Endothelial cell of umbilical vein (primary cell): ENCODE measurements around the gene TRANK1.

Source experiments
- POLR2A ChIP-seq: IDR thresholded peaks from 2 replicates; pipeline ENCODE4 v1.6.1; 2012; ENCODE audit warnings: low read depth, mild to moderate bottlenecking, control low read depth, low read length
- TF ChIP-seq, protein P1 (sequence below), 2 donors: IDR thresholded peaks; 1 replicate in 1 of 2; 2 replicates in 1 of 2; pipeline ENCODE4 v1.5.1; 2011; ENCODE audit warnings: low read length in 2 of 2, mild to moderate bottlenecking in 2 of 2, moderate library complexity in 2 of 2, control low read depth in 1 of 2, inconsistent platforms in 1 of 2, low read depth in 1 of 2; ENCODE audit not compliant: insufficient read depth in 1 of 2; ENCODE audit errors: extremely low read depth in 1 of 2

DNA sequence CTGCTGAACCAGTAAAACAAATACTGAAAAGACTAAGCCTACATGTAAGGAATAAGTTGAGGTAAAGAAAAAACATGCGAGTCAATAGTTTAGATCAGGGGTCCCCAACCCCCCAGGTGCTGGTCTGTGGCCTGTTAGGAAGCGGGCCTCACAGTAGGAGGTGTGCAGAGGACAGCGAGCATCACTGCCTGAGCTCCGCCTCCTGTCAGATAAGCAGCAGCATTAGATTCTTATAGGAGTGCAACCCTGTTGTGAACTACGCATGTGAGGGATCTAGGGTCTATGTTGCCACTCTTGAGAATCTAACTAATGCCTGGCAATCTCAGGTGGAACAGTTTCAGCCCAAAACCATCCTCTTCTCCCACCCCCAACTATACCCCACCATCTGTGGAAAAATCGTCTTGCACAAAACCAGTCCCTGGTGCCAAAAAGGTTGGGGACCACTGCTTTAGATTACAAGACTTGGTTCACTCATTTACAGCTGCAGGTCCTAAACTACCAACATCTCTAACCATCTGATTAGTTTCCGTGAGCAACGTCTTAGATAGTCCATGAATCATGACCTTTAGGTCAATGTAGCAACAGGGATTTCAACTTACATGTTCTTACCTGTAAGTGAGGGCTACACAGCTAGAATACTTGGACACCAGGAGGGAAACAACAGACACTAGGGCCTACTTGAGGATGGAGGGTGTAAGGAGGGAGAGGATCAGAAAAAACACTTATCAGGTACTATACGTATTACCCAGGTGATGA, 66.7 kb downstream of the TRANK1 start:
- TF ChIP-seq, protein P1, sequence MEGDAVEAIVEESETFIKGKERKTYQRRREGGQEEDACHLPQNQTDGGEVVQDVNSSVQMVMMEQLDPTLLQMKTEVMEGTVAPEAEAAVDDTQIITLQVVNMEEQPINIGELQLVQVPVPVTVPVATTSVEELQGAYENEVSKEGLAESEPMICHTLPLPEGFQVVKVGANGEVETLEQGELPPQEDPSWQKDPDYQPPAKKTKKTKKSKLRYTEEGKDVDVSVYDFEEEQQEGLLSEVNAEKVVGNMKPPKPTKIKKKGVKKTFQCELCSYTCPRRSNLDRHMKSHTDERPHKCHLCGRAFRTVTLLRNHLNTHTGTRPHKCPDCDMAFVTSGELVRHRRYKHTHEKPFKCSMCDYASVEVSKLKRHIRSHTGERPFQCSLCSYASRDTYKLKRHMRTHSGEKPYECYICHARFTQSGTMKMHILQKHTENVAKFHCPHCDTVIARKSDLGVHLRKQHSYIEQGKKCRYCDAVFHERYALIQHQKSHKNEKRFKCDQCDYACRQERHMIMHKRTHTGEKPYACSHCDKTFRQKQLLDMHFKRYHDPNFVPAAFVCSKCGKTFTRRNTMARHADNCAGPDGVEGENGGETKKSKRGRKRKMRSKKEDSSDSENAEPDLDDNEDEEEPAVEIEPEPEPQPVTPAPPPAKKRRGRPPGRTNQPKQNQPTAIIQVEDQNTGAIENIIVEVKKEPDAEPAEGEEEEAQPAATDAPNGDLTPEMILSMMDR (IDR thresholded peaks at IDR 0.05; ENCODE audit: extremely low read depth in 1 of 2, insufficient read depth in 1 of 2, low read depth in 1 of 2, low read length in 2 of 2) = no peak
- TF ChIP-seq POLR2A = no peak
